GM04504 (cell line): ENCODE data around the gene SDHAF4.
"Not testable (repeated sequence)": the region's sequence is repeated elsewhere in the genome, so short reads cannot be mapped to it uniquely, and the experiment has no call there.

Source experiments
- DNase-seq: peaks from one replicate; pipeline ENCODE4 v3.0.0-alpha.2; 2012; ENCODE audit warnings: low read depth

Gene SDHAF4

DNA sequence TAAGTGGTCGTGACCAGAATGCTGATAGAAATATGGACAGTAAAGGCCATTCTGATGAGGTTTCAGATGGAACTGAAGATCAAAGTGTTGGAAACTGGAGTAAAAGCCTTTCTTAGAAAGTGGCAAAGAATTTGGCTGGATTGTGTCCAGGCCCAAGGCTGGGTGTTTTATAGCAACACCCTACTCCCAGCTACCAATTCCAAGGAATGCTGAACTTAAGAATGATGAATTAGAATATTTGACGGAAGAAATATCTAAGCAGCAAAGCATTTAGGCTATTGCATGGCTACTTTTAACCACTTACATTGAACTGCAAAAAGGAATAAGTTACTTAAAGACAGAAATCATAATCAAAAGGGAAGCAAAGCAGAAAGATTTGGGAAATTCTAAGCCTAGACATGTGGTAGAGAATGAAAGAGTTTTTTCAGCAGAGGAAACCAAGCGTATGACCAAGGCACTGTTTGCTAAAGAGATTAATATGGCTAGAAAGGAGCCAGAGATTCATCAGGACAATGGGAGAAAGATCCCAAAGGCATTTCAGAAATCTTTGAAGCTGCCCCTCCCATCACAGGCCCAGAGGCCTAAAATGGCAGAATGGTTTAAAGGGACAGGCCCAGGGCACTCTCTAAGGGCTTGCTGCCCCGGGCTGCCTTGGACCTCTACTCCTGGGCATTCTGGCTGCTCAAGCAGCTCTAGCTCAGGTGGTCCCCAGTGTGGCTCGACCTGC is 25.8 kb downstream of the SDHAF4 start:
- DNase-seq, result no peak

DNA sequence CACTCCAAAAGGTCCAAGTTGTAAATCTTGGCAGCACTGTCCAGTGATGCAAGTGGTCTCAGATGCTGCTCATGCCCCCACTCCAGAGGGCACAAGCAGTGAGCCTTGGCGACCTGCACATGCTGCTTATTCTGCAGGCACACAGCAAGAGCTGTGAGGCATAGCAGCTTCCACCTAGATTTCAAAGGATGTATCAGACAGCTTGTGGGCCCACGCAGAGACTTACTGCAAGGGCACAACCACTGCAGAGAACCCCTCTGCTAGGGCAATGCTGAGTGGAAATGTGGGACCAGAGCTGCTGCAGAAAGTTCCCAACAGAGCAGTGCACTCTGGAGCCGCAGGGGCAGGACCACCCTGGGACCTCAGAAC is 26.4 kb downstream of the SDHAF4 start:
- no peak for DNase-seq

DNA sequence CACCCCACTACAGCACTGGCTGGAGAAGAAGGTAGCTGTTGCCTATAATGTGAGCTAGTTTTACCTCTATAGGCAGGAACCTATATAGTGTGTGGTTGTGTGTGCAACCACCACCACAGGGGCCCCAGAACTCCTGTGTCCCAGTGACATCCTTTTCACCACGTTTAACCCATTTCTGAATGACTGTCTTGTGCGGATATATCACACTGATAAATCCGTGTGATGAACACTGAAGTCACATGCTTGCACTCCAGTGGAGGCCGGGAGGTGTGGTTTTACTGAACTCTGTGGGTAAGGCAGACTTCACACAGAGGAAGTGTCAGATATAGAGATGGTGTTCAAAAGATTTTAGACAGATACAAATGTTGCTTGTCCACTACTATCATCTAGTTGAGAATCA is 32.5 kb downstream of the SDHAF4 start:
- no peak for DNase-seq

DNA sequence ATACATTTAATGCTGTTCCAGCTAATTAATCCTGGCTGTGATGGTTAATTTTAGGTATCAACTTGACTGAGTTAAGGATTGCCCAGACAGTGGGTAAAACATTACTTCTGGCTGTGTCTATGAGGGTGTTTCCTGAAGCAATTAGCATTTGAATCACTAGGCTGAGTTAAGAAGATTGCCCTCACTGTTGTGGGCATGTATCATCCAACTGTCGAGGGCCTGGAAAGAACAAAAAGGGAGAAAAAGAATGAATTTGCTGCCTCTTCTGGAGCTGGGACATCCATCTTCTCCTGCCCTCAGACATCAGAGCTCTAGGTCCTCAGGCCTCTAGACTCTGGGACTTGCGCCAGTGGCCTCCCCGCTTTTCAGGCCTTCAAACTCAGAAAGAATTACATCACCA is 34.3 kb downstream of the SDHAF4 start:
- no peak for DNase-seq

DNA sequence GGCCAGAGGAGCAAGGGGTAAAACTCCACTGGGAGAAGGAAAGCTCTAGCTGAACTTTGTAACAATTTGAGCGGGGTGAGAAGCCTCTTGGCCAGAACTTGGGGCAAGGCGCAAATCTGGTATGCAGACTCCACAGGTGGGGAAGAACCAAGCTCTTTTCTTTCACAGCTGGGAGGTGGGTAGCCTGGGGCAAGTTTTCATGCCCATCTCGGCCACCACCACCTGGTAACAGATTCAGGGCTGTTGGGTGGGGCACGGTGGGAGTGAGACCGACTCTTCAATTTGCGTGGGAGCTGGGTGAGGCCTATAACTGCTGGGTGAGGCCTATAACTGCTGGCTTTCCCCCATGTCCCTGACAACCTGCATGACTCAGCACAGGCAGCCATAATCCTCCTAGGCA is 37.5 kb downstream of the SDHAF4 start:
- no peak for DNase-seq

DNA sequence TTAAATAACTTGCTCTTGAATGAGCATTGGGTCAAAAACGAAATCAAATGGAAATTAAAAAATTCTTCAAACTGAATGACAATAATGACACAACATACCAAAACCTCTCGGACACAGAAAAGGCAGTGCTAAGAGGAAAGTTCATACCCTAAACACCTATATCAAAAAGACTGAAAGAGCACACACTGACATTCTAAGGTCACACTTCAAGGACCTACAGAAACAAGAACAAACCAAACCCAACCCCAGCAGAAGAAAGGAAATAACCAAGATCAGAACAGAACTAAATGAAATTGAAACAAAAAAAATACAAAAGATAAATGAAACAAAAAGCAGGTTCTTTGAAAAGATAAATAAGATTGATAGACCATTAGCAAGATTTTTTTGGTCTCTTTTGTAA is 40.6 kb downstream of the SDHAF4 start:
- DNase-seq, result not testable (repeated sequence)

DNA sequence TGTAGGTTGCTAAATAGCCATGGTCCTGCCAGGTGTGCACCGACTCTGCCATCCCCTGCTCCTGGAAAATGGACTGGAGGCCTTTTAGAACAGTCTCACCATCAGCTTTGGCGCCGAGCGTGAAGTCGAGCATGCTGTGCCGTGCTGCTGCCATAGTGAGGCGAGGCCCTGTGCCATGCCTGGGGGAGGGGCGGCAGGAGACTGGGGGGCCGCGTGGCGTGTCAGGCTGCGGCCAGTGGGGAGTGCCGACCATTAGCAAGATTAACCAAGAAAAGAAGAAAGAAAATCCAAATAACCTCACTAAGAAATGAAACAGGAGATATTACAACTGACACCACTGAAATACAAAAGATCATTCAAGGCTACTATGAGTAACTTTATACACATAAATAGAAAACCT is 42.5 kb downstream of the SDHAF4 start:
- not testable (repeated sequence) for DNase-seq

DNA sequence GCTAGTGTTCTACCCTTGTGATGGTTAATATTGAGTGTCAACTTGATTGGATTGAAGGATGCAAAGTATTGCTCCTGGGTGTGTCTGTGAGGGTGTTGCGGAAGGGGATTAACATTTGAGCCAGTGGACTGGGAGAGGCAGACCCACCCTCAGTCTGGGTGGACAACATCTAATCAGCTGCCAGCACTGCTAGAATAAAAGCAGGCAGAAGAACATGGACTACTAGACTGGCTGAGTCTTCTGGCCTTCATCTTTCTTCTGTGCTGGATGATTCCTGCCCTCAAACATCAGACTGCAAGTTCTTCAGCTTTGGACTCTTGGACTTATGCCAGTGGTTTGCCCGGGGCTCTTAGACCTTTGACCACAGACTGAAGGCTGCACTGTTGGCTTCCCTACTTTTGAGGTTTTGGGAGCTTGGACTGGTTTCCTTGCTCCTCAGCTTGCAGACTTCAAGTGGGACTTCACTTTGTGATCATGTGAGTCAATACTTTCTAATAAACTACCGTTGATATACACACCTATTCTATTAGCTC is 50.1 kb downstream of the SDHAF4 start:
- no peak for DNase-seq

DNA sequence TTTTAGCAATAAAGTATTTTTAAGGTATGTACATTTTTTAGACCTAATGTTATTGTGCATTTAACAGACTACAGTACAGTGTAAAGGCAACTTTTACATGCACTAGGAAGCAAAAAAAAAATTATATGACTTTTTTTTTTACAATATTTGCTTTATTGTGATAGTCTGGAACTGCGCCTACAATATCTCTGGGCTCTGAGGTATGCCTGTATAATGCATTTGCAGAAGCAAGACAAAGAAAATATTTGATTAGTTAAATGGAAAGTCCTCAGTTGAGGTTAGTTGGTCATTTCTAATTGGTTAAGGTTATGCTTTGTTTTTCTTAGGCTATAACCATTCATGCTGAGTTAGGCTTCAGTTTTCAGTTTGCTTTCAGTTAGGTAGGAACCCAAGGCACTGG is 54.0 kb downstream of the SDHAF4 start:
- no peak for DNase-seq

DNA sequence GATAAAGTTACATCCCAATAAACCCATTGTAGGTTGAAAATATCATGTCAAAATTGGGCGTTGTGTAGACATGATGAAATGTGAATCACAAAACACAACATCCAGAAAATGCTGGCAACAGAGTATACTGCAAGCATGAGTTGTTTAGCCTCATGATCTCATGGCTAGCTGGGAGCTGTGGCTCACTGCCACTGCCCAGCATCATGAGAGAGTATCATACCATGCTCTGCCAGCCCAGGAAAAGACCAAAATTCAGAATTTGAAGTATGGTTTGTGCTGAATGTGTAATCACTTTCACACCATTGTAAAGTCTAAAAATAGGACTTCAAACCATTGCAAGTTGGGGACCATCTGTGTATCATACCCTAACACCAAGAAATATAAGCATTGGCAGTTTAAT is 55.7 kb downstream of the SDHAF4 start:
- DNase-seq, result no peak

DNA sequence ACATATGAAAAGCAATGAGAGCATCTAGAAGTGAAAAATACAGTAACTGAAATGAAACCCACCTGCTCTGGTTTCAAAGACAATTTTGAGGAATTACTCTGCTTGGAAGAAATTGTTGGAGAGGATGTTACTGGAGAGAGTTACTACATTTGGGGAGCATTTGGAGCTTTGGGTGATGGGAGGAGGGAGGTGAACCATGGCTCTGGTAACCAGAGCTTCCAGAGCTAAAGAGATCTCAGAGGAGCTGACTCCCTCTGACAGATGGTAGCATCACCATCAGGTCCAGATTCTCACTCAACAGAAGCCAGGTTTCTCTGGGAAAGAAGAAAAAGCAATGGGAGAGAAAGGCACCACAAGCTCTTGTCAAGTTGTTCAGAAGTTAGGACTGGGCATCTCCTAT is 58.7 kb downstream of the SDHAF4 start:
- no peak for DNase-seq

DNA sequence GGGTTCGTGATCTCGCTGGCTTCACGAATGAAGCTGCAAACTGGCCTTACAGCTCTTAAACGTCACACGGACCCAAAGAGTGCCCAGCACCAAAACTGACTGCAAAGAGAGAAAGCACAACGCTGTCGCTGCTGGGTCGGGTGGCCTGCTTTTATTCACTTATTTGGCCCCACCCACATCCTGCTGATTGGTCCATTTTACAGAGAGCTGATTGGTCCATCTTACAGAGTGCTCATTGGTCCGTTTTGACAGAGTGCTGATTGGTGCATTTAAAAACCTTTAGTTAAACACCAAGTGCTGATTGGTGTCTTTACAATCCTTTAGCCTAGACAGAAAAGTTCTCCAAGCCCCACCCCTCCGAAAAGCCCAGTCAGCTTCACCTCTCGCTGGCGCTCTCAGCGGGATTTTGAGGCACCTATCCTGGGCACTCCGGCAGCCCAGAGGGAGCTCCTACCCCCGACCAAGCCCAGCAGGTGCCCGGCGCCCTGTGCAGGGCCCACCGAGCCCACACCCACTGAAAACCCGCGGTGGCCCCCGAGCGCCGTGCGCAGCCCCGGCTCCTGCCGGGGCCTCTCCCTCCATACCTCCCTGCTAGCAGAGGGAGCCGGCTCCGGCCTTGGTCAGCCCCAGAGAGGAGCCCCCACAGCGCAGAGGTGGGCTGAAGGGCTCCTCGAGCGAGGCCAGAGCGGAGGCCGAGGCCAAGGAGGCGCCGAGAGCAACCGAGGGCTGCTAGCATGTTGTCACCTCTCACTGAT is 60.9 kb downstream of the SDHAF4 start:
- no peak for DNase-seq

DNA sequence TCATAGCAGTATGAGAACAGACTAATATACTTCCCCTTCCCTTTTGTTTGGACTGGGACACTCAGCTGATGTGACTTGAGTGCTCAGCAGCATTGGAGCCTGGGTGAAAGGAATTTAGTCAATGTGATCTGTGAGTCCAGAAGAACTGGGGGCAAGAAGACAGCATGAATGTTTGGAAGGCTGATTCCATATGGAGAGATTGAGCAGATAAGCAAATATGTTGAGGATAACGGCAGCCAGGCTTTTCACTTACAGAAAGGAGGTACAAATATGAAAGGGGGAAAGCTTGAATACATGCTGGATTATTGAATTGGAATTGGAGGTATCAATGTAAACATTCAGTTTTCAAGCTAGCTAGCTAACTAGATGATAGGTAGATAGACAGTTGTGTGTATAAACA is 63.2 kb downstream of the SDHAF4 start:
- no peak for DNase-seq

DNA sequence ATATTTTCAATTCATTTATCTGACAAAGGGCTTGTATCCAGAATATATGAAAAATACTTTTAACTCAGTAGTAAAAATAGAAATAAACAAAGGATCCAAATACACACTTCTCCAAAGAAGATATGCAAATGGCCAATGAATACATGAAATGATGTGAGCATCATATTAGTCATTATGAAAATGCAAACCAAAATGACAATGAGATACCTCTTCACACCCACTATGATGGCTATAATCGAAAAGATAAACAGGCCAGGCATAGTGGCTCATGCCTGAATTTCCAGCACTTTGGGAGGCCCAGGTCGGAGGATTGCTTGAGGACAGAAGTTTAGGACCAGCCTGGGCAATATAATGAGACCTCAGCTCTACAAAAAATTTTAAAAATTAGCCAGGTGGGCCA is 67.1 kb downstream of the SDHAF4 start:
- no peak for DNase-seq

DNA sequence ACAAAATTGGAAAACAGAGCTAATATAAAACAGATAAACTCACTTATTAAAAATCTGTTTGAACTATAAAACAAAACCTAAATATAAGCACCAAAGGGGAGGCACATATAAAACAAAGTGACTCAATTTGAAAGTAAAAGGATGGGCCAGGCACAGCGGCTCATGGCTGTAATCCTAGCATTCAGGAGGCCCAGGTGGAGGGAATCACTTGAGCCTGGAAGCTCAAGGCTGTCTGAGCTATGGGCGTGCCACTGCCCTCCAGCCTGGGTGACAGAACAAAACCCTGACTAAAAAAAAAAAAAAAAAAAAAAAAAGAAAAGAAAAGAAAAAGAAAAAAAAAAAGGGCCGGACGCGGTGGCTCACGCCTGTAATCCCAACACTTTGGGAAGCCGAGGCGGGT is 69.9 kb downstream of the SDHAF4 start:
- no peak for DNase-seq

DNA sequence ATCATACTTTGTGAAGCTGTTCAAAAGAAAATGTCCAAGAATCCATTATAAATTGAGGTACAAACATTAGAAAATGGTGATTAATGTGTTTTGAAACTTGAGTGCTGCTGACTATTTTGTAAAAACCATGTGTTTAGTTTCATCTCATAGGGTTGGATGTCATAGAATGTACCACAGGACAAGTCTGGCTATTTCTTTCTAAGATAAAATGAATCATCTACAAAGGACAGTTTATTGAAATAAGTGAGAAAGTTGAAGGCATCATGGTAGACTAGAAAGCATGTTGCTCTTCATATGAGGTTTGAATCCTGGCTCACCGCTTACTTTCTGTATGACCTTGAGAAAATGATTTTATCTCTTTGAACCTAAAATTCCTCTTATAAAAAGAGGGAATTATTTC is 71.7 kb downstream of the SDHAF4 start:
- DNase-seq, result no peak
